WTC11 (cell line): Measurements from ENCODE around the gene SCN4A. TPM values are rescaled to one million over a fixed set of nuclear protein-coding genes. Genes with fewer than 3 reads are reported as not detected.
A peak's percentile ranks its signal among the peaks of the same experiment; 100 is the strongest.

Source experiments
- ATAC-seq: fragments of 200-7000 bp; cut with Tn5 transposase; 2 replicates; pipeline ENCODE4 v1.10.0; 2021; ENCODE audit warnings: mild to moderate bottlenecking, moderate library complexity
- CTCF ChIA-PET: fragments of 300-600 bp; sonication (Branson Sonifier 250); formaldehyde crosslinking; loops from one replicate; lab custom pipeline; 2021; ENCODE audit warnings: antibody characterized with exemption; lab: Charles Lee
- POLR2A ChIA-PET: fragments of 350-600 bp; sonication (Branson Sonifier 250); formaldehyde crosslinking; loops from one replicate; lab custom pipeline; 2021; ENCODE audit warnings: antibody characterized with exemption; lab: Charles Lee
- DNase-seq: peaks from one replicate; pipeline ENCODE4 v3.0.0; 2021; ENCODE audit warnings: low spot score
- H3K27ac Mint-ChIP-seq: 2 replicates; pipeline ENCODE4 v1.8.0; 2021; ENCODE audit warnings: mixed read lengths
- H3K27me3 Mint-ChIP-seq: 2 replicates; pipeline ENCODE4 v1.8.0; 2021; ENCODE audit warnings: low read depth, mild to moderate bottlenecking, moderate library complexity, mixed read lengths
- H3K36me3 Mint-ChIP-seq: 2 replicates; pipeline ENCODE4 v1.8.0; 2021; ENCODE audit warnings: mixed read lengths
- H3K4me1 Mint-ChIP-seq: 2 replicates; pipeline ENCODE4 v1.8.0; 2022; ENCODE audit warnings: mixed read lengths
- H3K4me3 Mint-ChIP-seq: 2 replicates; pipeline ENCODE4 v1.8.0; 2021; ENCODE audit warnings: mild to moderate bottlenecking, moderate library complexity, mixed read lengths
- H3K9me3 Mint-ChIP-seq: 2 replicates; pipeline ENCODE4 v1.8.0; 2021; ENCODE audit warnings: mixed read lengths
- ATF1 ChIP-seq: sonication (generic); formaldehyde crosslinking; IDR thresholded peaks from 2 replicates; pipeline ENCODE4 v1.8.1; 2023; ENCODE audit warnings: mild to moderate bottlenecking, moderate library complexity, missing genetic modification reagents
- CREM ChIP-seq: sonication (generic); formaldehyde crosslinking; IDR thresholded peaks from 2 replicates; pipeline ENCODE4 v1.8.1; 2022; ENCODE audit warnings: mild to moderate bottlenecking, missing genetic modification reagents, moderate library complexity
- ESRRA ChIP-seq: sonication (generic); formaldehyde crosslinking; IDR thresholded peaks from 2 replicates; pipeline ENCODE4 v1.8.1; 2022; ENCODE audit warnings: mild to moderate bottlenecking, missing genetic modification reagents, borderline replicate concordance
- GRHL2 ChIP-seq: fragments of 250-450 bp; sonication (Bioruptor Pico); IDR thresholded peaks from 2 replicates; pipeline ENCODE4 v1.8.0; 2022; ENCODE audit warnings: mild to moderate bottlenecking, moderate library complexity; ENCODE audit not compliant: insufficient replicate concordance, severe bottlenecking
- GTF2I ChIP-seq: fragments of 250-450 bp; sonication (Bioruptor Pico); conservative IDR thresholded peaks from 2 replicates; pipeline ENCODE4 v1.4.0; 2021; ENCODE audit warnings: mild to moderate bottlenecking
- HMGA2 ChIP-seq: fragments of 250-450 bp; sonication (Bioruptor Pico); IDR thresholded peaks from 2 replicates; pipeline ENCODE4 v1.4.0; 2021; ENCODE audit warnings: mild to moderate bottlenecking, moderate library complexity
- MXD4 ChIP-seq: fragments of 250-450 bp; sonication (Bioruptor Pico); IDR thresholded peaks from 2 replicates; pipeline ENCODE4 v1.8.0; 2021; ENCODE audit warnings: mild to moderate bottlenecking, moderate library complexity, borderline replicate concordance
- NFATC4 ChIP-seq: fragments of 250-450 bp; sonication (Bioruptor Pico); IDR thresholded peaks from 2 replicates; pipeline ENCODE4 v1.9.0; 2021; ENCODE audit warnings: mild to moderate bottlenecking
- NFYB ChIP-seq: sonication (generic); formaldehyde crosslinking; conservative IDR thresholded peaks from 2 replicates; pipeline ENCODE4 v1.8.0; 2022; ENCODE audit warnings: low read depth, missing genetic modification reagents
- PRRX2 ChIP-seq: fragments of 250-450 bp; sonication (Bioruptor Pico); IDR thresholded peaks from 2 replicates; pipeline ENCODE4 v1.8.0; 2021; ENCODE audit warnings: mild to moderate bottlenecking
- SMAD4 ChIP-seq: sonication (generic); formaldehyde crosslinking; IDR thresholded peaks from 2 replicates; pipeline ENCODE4 v1.8.0; 2022; ENCODE audit warnings: mild to moderate bottlenecking, missing genetic modification reagents
- SOX15 ChIP-seq: fragments of 250-450 bp; sonication (Bioruptor Pico); IDR thresholded peaks from 2 replicates; pipeline ENCODE4 v1.9.0; 2021; ENCODE audit warnings: mild to moderate bottlenecking
- TCF7 ChIP-seq: sonication (generic); formaldehyde crosslinking; IDR thresholded peaks from 2 replicates; pipeline ENCODE4 v1.8.0; 2022; ENCODE audit warnings: mild to moderate bottlenecking, low read depth, missing genetic modification reagents, moderate library complexity
- TP53 ChIP-seq: sonication (generic); formaldehyde crosslinking; IDR thresholded peaks from 2 replicates; pipeline ENCODE4 v1.8.1; 2023; ENCODE audit warnings: mild to moderate bottlenecking, missing genetic modification reagents
- ZBTB21 ChIP-seq: sonication (generic); formaldehyde crosslinking; IDR thresholded peaks from 2 replicates; pipeline ENCODE4 v1.8.1; 2023; ENCODE audit warnings: mild to moderate bottlenecking, missing genetic modification reagents, borderline replicate concordance
- ZNF138 ChIP-seq: sonication (generic); formaldehyde crosslinking; conservative IDR thresholded peaks from 2 replicates; pipeline ENCODE4 v1.8.1; 2022; ENCODE audit warnings: mild to moderate bottlenecking, moderate library complexity, missing genetic modification reagents
- ZNF219 ChIP-seq: sonication (generic); formaldehyde crosslinking; IDR thresholded peaks from 2 replicates; pipeline ENCODE4 v1.8.0; 2023; ENCODE audit warnings: missing genetic modification reagents, mild to moderate bottlenecking, borderline replicate concordance
- ZNF317 ChIP-seq: sonication (generic); formaldehyde crosslinking; IDR thresholded peaks from 2 replicates; pipeline ENCODE4 v1.8.1; 2023; ENCODE audit warnings: low read depth, mild to moderate bottlenecking, moderate library complexity, missing genetic modification reagents, borderline replicate concordance
- total RNA-seq: library from RNA; stranded (reverse); gene quantifications from 3 replicates; pipeline ENCODE4 v1.2.3, GENCODE V29; 2021
- TF ChIP-seq, protein P1 (sequence below): fragments of 200-600 bp; IDR thresholded peaks from 2 replicates; pipeline ENCODE4 v1.8.0; 2022; ENCODE audit warnings: antibody characterized with exemption
- TF ChIP-seq, protein P2 (sequence below): fragments of 250-450 bp; sonication (Bioruptor Pico); IDR thresholded peaks from 2 replicates; pipeline ENCODE4 v2.1.2; 2022; ENCODE audit warnings: mild to moderate bottlenecking, moderate library complexity
- TF ChIP-seq, protein P3 (sequence below): sonication (generic); formaldehyde crosslinking; IDR thresholded peaks from 2 replicates; pipeline ENCODE4 v1.8.0; 2022; ENCODE audit warnings: mild to moderate bottlenecking, missing genetic modification reagents
- TF ChIP-seq, protein P4 (sequence below): sonication (generic); formaldehyde crosslinking; IDR thresholded peaks from 2 replicates; pipeline ENCODE4 v1.8.1; 2023; ENCODE audit warnings: mild to moderate bottlenecking, missing genetic modification reagents
- TF ChIP-seq, protein P5 (sequence below): sonication (generic); formaldehyde crosslinking; IDR thresholded peaks from 2 replicates; pipeline ENCODE4 v1.8.1; 2023; ENCODE audit warnings: mild to moderate bottlenecking, moderate library complexity, missing genetic modification reagents

SCN4A gene
- total RNA-seq, 1 experiment from 2014 or later = 5.8 TPM

DNA sequence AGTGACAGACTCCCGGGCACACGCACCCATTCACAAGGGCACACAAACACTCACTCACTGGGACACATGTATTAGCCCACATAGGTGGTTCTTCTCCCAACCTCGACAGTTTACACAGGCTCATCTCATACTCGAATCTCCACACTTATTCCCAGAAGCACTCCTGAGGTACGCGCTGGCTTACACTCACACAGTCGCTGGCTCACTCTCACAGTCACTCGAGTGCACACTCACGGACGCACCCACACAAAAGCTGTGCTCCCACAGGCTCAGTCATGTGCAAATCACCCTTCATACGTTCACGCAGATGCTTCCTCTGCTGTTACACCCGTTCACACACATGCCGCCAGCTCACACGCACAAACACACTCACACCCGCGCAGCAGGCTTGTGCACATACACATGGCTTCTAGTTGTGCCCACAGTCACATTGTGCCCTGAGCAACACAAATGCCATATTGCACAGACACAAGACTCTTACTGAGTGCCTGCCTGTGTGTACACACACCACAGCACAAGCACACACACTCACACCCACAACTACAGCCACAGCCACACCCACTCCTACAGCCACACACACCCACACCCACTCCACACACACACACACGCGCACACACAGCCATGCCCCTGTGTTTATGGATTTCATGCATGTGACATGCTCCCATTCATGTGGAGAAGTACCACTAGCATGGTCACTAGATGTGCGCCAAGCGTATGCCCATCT lies 17.1 kb upstream of the SCN4A start:
- DNase-seq (no peak), ATAC-seq (no peak)
- Mint-ChIP-seq H3K27ac (peak overlapping the region; percentile 66; the same call in 1 of the 2 replicates), H3K4me1 (peaks cover 20% of the 10 kb centered on the region), H3K36me3 (no peaks in the 10 kb centered on the region), H3K27me3 (peaks cover 16% of the 10 kb centered on the region), H3K4me3 (no peak overlapping the region), H3K9me3 (no peaks in the 10 kb centered on the region)
- ChIA-PET POLR2A (interaction anchor here (0.7 kb wide), 1 partner anchor 43 kb away, joined by 3 read pairs; no protein-coding TSS in a partner anchor), CTCF (interaction anchor here (0.8 to 4.5 kb wide), 31 partner anchors 9 to 301 kb away, joined by 3 to 88 read pairs (median 5); partner anchors contain the start of genes CD79B, CSHL1, GH1 and GH2)
- TF ChIP-seq ZNF138 (CRISPR knock-in tag) (no peak), HMGA2 (no peak), SOX15 (CRISPR knock-in tag) (no peak), MXD4 (CRISPR knock-in tag) (no peak), SMAD4 (CRISPR knock-in tag) (no peak), CREM (CRISPR knock-in tag) (no peak), NFYB (CRISPR knock-in tag) (no peak), ZNF219 (CRISPR knock-in tag) (no peak), TCF7 (CRISPR knock-in tag) (no peak), GRHL2 (no peak)
- TF ChIP-seq, protein P1, sequence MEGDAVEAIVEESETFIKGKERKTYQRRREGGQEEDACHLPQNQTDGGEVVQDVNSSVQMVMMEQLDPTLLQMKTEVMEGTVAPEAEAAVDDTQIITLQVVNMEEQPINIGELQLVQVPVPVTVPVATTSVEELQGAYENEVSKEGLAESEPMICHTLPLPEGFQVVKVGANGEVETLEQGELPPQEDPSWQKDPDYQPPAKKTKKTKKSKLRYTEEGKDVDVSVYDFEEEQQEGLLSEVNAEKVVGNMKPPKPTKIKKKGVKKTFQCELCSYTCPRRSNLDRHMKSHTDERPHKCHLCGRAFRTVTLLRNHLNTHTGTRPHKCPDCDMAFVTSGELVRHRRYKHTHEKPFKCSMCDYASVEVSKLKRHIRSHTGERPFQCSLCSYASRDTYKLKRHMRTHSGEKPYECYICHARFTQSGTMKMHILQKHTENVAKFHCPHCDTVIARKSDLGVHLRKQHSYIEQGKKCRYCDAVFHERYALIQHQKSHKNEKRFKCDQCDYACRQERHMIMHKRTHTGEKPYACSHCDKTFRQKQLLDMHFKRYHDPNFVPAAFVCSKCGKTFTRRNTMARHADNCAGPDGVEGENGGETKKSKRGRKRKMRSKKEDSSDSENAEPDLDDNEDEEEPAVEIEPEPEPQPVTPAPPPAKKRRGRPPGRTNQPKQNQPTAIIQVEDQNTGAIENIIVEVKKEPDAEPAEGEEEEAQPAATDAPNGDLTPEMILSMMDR = no peak
- TF ChIP-seq, protein P2, sequence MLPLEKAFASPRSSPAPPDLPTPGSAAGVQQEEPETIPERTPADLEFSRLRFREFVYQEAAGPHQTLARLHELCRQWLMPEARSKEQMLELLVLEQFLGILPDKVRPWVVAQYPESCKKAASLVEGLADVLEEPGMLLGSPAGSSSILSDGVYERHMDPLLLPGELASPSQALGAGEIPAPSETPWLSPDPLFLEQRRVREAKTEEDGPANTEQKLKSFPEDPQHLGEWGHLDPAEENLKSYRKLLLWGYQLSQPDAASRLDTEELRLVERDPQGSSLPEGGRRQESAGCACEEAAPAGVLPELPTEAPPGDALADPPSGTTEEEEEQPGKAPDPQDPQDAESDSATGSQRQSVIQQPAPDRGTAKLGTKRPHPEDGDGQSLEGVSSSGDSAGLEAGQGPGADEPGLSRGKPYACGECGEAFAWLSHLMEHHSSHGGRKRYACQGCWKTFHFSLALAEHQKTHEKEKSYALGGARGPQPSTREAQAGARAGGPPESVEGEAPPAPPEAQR (CRISPR knock-in tag) = no peak

DNA sequence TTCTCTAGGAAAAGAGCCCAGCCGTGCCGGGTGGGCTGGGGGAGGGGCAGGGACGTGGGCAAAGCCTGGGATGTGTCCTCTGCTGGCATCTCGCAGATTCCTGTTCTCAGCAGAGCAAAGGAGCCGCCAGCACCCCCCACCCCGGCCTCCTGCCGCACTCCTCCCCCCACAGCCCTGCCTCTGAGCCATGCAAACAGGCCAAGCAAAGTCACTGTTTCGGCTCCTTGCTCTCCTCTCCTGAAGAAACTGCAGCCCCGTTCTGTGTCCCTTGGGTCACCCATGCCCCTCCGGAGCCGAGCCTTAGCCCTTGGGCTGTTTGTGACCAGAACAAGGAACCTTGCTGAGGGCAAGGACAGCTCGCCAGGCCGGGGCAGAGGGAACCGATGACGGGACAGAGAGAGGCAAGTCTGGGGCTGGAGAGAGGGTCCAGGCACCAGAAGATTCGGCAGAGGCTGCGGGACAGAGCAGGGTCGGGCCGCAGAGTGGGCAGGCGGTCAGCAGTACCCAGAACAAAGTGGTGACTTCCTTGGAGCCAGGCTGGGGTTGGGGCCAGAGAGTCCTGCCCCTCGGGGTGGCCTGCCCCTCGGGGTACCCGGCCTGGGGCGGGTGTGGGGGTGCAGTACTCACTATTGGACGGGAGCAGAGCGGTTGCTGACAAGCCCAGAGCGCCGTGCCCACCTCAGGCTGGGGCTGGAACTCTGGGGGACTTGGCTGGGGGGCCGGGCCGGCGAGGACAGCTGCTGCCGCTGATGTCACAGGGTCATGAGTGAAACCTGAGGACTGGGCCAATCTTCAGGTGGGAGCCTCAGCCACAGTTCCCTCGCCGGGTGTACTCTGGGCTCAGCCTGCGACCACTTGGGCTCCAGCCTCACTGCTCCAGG lies 16.3 kb upstream of the SCN4A start:
- CTCF ChIA-PET = interaction anchor here (0.9 to 4.5 kb wide), 12 partner anchors 10 to 156 kb away, joined by 3 to 88 read pairs (median 12); partner anchors contain the start of genes CSHL1, GH1, GH2 and PRR29
- Mint-ChIP-seq H3K4me3 (no peak overlapping the region), H3K9me3 (no peaks in the 10 kb centered on the region), H3K36me3 (no peaks in the 10 kb centered on the region), H3K27ac (peak overlapping the region; percentile 45), H3K27me3 (peaks cover 15% of the 10 kb centered on the region), H3K4me1 (peaks cover 20% of the 10 kb centered on the region)
- DNase-seq (peak; percentile 38), ATAC-seq (peak; percentile 34)
- POLR2A ChIA-PET = no interaction called here
- no peak for TF ChIP-seq PRRX2 (CRISPR knock-in tag)
- TF ChIP-seq ESRRA = no peak
- TF ChIP-seq ATF1 (CRISPR knock-in tag) = no peak
- TF ChIP-seq ZNF317 (CRISPR knock-in tag) = no peak
- no peak for TF ChIP-seq ZBTB21 (CRISPR knock-in tag)
- TF ChIP-seq NFATC4 (CRISPR knock-in tag) = no peak
- TF ChIP-seq GTF2I (CRISPR knock-in tag) = no peak
- TF ChIP-seq TP53 (CRISPR knock-in tag) = no peak
- TF ChIP-seq, protein P3, sequence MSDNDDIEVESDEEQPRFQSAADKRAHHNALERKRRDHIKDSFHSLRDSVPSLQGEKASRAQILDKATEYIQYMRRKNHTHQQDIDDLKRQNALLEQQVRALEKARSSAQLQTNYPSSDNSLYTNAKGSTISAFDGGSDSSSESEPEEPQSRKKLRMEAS (CRISPR knock-in tag) = no peak
- TF ChIP-seq, protein P4, sequence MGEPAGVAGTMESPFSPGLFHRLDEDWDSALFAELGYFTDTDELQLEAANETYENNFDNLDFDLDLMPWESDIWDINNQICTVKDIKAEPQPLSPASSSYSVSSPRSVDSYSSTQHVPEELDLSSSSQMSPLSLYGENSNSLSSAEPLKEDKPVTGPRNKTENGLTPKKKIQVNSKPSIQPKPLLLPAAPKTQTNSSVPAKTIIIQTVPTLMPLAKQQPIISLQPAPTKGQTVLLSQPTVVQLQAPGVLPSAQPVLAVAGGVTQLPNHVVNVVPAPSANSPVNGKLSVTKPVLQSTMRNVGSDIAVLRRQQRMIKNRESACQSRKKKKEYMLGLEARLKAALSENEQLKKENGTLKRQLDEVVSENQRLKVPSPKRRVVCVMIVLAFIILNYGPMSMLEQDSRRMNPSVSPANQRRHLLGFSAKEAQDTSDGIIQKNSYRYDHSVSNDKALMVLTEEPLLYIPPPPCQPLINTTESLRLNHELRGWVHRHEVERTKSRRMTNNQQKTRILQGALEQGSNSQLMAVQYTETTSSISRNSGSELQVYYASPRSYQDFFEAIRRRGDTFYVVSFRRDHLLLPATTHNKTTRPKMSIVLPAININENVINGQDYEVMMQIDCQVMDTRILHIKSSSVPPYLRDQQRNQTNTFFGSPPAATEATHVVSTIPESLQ (CRISPR knock-in tag) = no peak
- no peak for TF ChIP-seq TCF7 (CRISPR knock-in tag)
- TF ChIP-seq, protein P5, sequence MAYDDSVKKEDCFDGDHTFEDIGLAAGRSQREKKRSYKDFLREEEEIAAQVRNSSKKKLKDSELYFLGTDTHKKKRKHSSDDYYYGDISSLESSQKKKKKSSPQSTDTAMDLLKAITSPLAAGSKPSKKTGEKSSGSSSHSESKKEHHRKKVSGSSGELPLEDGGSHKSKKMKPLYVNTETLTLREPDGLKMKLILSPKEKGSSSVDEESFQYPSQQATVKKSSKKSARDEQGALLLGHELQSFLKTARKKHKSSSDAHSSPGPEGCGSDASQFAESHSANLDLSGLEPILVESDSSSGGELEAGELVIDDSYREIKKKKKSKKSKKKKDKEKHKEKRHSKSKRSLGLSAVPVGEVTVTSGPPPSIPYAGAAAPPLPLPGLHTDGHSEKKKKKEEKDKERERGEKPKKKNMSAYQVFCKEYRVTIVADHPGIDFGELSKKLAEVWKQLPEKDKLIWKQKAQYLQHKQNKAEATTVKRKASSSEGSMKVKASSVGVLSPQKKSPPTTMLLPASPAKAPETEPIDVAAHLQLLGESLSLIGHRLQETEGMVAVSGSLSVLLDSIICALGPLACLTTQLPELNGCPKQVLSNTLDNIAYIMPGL = no peak
